ENCODE results near the gene CLIP2.
"Not testable (repeated sequence)": the region's sequence is repeated elsewhere in the genome, so short reads cannot be mapped to it uniquely, and the experiment has no call there.

GRCh38 chr7:74411571-74411970 lies 122.4 kb downstream of the CLIP2 start:
- TF ChIP-seq RAD21 (IDR thresholded peaks at IDR 0.05; ENCODE audit: low read length); GATA2 (CRISPR knock-in tag; IDR thresholded peaks at IDR 0.05); MXI1 (IDR thresholded peaks at IDR 0.05; ENCODE audit: low read depth, low read length); MEF2A (IDR thresholded peaks at IDR 0.05; ENCODE audit: borderline replicate concordance, low read depth); SMC3 (IDR thresholded peaks at IDR 0.05; ENCODE audit: low read depth, low read length); EP300 (IDR thresholded peaks at IDR 0.05; ENCODE audit: borderline replicate concordance in 1 of 2, low read depth in 1 of 2, low read length in 1 of 2); EZH2phosphoT487 (IDR thresholded peaks at IDR 0.05; ENCODE audit: borderline replicate concordance, low read depth); POLR2AphosphoS5 (IDR thresholded peaks at IDR 0.05; ENCODE audit: low read depth, low read length): not testable (repeated sequence)
- TF ChIP-seq, protein P1, sequence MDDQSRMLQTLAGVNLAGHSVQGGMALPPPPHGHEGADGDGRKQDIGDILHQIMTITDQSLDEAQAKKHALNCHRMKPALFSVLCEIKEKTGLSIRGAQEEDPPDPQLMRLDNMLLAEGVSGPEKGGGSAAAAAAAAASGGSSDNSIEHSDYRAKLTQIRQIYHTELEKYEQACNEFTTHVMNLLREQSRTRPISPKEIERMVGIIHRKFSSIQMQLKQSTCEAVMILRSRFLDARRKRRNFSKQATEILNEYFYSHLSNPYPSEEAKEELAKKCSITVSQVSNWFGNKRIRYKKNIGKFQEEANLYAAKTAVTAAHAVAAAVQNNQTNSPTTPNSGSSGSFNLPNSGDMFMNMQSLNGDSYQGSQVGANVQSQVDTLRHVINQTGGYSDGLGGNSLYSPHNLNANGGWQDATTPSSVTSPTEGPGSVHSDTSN (IDR thresholded peaks at IDR 0.05), result not testable (repeated sequence)
- TF ChIP-seq, protein P2, sequence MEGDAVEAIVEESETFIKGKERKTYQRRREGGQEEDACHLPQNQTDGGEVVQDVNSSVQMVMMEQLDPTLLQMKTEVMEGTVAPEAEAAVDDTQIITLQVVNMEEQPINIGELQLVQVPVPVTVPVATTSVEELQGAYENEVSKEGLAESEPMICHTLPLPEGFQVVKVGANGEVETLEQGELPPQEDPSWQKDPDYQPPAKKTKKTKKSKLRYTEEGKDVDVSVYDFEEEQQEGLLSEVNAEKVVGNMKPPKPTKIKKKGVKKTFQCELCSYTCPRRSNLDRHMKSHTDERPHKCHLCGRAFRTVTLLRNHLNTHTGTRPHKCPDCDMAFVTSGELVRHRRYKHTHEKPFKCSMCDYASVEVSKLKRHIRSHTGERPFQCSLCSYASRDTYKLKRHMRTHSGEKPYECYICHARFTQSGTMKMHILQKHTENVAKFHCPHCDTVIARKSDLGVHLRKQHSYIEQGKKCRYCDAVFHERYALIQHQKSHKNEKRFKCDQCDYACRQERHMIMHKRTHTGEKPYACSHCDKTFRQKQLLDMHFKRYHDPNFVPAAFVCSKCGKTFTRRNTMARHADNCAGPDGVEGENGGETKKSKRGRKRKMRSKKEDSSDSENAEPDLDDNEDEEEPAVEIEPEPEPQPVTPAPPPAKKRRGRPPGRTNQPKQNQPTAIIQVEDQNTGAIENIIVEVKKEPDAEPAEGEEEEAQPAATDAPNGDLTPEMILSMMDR (IDR thresholded peaks at IDR 0.05), result not testable (repeated sequence)
- TF ChIP-seq, protein P3, sequence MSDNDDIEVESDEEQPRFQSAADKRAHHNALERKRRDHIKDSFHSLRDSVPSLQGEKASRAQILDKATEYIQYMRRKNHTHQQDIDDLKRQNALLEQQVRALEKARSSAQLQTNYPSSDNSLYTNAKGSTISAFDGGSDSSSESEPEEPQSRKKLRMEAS (IDR thresholded peaks at IDR 0.05; ENCODE audit: low read depth), result not testable (repeated sequence)
- TF ChIP-seq, protein P4, sequence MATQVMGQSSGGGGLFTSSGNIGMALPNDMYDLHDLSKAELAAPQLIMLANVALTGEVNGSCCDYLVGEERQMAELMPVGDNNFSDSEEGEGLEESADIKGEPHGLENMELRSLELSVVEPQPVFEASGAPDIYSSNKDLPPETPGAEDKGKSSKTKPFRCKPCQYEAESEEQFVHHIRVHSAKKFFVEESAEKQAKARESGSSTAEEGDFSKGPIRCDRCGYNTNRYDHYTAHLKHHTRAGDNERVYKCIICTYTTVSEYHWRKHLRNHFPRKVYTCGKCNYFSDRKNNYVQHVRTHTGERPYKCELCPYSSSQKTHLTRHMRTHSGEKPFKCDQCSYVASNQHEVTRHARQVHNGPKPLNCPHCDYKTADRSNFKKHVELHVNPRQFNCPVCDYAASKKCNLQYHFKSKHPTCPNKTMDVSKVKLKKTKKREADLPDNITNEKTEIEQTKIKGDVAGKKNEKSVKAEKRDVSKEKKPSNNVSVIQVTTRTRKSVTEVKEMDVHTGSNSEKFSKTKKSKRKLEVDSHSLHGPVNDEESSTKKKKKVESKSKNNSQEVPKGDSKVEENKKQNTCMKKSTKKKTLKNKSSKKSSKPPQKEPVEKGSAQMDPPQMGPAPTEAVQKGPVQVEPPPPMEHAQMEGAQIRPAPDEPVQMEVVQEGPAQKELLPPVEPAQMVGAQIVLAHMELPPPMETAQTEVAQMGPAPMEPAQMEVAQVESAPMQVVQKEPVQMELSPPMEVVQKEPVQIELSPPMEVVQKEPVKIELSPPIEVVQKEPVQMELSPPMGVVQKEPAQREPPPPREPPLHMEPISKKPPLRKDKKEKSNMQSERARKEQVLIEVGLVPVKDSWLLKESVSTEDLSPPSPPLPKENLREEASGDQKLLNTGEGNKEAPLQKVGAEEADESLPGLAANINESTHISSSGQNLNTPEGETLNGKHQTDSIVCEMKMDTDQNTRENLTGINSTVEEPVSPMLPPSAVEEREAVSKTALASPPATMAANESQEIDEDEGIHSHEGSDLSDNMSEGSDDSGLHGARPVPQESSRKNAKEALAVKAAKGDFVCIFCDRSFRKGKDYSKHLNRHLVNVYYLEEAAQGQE (IDR thresholded peaks at IDR 0.05; ENCODE audit: low read depth, low read length), result not testable (repeated sequence)
